Inferior parietal cortex (tissue), 1 donor: ENCODE data around the gene CLPTM1L.
"Not testable (repeated sequence)": the region's sequence is repeated elsewhere in the genome, so short reads cannot be mapped to it uniquely, and the experiment has no call there.

ENCODE experiments used
- DNase-seq: peaks from one replicate; pipeline ENCODE4 v3.0.0-alpha.2; 2016; ENCODE audit errors: extremely low spot score

The CLPTM1L gene

DNA sequence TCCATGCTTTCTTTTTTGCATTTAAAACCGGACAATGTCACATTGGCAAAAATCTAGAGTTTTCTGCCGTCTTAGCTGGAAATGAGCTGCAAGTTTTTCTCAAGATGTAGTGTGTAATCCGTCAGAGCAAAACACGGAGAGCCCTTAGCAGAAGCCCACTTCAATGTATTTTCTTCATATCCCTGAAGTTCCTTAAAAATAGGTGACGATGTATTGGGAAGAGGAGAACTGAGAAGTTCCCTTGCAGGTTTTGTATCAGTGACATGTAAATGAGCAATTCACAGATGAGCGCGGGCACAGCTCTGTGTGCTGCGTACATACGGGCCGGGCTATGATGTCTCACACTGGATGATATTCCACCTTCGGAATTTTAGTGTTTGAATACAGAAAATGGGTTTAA, 14.8 kb upstream of the CLPTM1L start:
- DNase-seq: no peak

DNA sequence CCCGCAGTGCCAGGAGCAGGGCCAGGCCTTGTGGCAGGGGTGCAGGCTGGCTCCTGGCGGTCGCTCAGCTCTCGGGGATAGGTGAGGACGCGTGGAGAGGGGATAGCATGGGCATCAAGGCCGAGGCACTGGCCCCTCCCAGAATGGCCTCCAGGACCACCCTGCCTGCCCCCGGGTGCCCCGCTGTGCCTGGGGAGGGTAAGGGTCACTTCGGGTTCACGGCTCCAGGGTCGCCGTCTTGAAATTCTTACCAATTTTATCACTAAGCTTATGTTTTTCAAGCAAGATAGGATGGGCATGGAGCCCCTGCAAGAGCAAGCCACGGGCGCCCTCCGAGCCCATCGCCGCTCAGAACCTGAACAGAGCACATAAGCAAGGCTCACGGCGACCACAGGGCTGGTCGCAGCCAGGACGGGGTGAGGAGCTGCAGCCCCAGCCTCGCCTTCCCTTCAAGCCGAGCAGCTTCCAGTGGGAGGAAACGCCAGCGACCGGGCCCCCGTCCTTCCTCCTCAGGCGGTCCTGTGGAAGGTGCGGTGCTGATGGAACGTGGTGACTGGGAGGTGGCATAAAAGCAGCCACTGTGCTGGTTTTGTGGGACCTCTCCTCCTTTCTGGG, 14.2 kb upstream of the CLPTM1L start:
- DNase-seq: no peak

DNA sequence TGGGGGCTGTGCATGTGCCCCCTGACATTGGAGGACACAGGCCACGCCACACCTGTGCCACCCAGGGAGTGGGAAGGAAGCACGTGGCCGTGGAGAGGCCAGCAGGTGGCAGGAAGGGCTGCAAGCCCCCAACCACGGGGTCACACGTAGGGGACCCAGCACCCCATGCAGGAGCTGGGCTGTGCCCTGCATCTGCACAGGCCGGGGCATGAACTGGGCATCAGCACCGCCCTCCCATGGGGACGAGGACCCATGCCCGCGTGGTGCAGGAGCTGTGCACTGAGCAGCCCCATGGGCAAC, 13.8 kb upstream of the CLPTM1L start:
- no peak for DNase-seq

DNA sequence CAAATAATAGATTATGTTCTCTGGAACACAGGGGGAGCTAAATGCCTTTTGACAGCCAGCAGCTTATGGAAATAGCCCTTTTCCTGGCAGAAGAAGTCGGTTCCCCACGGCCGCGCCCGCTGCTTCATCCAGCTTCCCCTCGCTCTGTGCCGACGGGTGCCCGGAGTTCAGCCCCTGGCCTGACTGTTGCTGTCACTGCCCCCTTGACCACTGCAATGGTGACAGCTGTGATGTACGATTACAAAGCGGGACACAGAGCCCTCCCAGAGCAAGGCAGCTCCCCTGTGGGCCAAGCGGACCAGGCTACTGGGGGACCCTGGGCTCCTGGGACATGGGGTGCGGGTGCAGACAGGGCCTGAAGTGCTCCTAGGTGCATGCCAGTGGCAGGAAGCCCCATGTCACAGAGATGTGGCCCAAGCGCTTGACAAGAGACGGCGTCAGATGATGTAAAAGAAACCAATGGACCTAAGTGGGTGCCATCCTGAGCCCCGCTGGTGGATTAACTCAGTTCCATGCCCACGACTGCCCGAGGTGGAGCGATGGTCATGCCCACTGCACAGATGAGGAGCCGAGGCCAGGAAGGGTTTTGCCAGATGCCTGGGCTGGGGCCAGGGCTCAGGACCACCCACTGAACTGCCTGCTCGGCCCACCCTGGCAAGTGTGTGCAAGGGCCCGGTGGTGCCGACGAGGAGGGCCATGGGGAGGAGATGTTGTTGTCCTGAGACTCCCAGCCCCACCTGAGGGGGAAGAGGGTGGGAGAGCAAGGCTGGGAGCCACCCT, 13.2 kb upstream of the CLPTM1L start:
- DNase-seq: no peak

DNA sequence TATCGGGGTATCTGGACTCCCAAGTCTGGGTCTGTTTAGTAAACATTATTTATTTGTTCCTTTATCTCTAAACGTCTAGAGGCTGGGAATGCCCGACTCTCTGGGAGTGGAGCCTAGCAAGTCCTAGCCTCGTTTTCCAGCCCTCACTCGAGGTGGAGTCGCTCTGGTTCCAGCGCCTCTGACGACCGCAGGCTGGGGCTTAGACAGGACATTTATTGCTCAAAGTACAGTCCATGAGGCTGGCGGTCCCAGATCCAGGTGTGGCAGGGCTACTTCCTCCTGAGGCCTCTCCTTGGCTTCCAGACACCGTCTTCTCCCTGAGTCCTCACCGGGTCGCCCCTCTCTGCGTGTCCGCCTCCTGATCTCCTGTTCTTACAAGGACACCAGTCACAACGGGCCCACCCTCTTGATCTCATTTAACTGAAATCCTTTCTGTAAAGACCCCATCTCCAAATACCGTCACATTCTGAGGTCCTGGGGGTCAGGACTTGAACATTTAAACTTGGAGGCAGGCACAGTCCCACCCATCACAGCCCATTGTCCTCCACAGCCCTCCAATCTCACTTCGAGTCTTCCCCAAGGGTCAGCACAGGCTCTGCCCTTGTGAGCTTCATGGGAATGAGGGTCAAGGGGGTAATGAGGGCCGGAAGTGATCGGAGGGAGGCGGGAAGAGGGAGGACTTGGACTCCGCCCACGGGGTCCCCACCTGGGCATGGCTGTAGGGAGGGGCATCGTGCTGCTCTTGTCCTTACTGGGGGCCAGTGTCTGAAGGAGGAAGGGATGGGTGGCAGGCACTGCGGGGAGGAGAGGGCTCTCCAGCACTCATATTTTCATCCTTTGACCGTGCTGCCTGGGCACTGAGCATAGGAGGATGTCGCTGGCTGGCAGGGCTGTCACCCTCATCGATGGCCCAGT, 12.2 kb upstream of the CLPTM1L start:
- no peak for DNase-seq

DNA sequence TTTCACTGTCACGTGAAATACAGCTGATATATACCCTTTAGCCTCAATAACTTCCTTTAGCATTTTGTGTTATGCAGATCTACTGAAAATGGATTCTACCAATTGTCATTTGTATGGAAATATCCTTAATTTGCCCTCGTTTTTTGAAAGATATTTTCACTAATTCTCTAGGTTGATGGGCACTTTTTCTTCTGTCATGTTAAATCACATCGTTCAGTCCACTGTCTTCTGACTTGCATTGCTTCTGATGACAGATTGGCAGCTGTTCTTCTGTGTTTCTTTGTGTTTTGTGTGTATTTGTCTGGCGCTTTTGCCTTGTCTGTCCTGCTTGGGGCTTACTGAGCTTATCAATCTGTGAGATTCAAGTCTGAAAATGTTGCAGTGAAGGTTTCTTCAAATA, 9.7 kb upstream of the CLPTM1L start:
- no peak for DNase-seq

DNA sequence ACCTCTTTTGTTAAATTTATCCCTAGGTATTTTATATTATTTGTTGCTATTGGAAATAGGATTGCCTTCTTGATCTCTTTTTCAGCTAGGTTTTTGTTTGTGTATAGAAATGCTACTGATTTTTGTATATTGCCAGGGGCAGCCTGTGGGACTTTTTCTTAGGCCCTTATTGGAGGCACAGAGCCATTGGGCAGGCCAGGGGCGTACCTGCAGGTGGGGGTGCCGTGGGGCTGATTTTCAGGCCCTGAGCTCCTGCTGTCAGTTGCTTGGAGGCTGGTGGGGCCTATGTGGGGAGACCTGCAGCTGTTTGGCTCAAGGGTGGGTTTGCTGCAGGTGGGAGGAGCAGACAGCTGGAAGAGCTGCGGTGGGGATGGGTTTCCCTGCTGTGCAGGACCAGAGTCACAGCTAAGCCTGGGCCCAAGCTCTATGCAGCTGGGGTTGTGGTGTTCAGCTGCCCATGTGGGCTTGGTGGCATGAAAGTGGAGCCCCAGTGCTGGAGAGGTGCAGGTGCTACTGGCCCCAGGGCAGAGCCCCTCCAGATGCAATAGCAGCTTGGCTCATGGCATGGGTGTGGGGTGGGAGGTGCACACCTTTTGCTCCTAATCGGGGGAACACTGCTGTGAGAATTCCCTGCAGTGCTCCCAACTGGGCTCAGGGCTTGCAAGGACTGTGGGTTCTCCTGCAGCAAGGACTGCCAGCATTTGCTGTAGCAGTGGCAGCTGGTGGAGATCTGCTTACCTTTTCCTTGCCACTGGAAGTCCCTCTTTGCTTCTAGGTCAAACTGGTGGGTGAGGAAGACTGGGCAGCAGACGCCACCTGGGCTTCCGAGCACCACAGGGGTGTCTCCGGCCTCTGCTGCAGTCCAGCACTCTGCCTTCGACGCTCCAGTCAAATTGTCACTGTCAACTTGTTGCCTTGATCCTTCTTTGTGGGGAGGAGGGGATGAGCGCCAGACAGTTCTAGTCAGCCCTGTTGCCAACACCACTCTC, 7.6 kb upstream of the CLPTM1L start:
- no peak for DNase-seq

DNA sequence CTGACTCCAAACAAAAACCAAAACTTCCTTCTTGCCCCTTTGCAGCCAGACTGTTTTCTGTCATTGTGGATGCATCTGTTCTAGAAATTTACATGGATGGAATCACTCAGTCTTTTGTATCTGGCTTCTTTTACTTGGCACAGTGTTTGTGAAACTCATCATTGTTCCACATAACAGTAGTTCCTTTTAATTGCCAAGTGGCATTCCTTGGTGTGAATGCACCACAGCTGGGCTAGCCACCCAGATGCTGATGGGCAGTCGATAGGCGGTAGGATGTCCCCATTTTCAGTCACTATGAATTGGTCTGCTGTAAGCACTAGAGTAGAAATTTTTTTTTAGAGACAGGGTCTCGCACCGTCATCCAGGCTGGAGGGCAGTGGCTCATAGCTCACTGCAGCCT, 6.3 kb upstream of the CLPTM1L start:
- DNase-seq: peak; percentile 63

DNA sequence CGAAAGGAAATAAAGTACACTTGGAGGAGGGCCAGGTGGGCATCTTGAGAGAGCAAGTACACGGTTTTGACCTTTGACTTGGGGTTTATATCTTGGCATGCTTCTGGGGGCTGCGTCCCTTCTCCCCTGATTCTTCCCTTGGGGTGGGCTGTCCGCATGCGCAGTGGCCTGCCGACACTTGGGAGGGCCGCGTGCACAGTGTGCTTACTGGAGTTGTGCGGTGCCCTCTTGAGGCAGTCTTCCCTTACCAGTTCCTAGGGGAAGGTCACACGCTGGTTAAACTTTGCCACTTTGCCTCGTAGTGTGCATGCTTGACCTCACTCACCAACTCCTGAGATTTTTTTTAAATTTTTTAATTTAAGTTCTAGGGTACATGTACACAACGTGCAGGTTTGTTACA, 4.3 kb upstream of the CLPTM1L start:
- DNase-seq: no peak

DNA sequence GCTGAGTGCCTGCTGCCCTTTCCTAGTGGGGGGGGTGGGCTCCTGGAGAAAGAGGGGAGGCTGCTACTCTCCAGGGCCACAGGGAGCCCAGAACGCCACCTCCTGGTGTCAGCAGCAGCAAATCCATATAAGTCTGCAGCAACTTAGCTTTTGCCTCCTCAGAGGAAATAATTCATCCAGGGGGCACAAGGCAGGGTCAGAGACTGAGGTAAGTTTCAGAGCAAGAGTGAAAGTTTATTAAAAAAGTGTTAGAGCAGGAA, 4.0 kb upstream of the CLPTM1L start:
- no peak for DNase-seq

DNA sequence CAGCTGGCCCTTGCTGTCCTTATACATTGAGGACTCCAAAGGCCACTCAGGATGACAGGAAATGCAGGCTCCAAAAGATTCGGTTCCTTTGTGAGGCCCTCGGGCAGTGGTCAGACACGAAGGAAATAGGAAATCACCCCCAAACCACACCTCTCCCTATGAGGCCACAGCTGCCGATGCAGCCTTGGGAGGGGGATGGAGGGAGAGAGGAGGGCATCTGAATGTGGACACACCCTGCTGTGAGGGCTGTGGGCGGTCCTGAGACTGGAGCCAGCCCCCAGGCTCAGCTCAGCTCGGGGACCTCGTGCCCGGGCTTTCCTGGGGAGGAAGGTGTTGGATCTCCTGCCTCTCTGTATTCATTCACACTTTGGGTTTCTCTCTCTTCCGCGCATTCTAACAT, 2.7 kb upstream of the CLPTM1L start:
- DNase-seq: no peak

DNA sequence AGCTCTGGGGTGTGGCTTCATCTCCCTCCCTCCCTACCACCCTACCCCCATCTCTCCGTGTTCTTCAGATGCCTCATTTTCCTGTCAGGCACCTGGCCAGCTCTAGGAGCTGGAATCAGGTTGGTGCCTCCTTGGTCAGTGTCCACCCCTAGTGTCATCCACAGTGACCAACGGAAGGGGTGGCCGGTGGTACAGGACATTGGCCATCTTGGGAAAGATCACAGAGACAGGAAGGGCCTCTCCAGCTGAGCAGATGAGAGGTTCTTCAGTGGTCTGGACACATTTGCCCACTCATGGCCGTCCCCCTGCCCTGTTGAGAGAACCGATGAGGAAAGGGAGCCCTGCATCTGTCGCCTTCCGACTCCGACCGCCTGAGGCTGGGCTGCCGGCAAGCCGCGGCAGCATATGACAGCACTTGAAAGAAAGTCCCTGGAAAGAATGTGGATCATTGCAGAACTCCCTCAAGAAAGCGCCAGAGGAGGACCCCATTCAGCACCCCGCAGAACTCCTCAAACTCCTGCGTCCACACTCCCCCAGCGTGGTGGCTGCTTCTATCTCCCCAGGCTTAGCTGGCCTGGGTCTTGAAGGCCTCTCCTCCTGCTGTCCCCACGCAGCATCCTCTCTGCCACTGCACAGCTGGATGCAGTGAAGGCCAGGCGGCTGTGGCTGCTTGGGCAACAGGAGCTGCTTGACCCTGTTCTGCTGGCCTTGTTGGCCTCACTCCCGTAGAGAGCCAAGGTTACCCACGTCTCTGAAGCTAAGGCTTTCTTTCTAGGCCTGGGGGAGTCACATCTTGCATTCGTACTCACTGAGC, 1.9 kb upstream of the CLPTM1L start:
- DNase-seq: no peak

DNA sequence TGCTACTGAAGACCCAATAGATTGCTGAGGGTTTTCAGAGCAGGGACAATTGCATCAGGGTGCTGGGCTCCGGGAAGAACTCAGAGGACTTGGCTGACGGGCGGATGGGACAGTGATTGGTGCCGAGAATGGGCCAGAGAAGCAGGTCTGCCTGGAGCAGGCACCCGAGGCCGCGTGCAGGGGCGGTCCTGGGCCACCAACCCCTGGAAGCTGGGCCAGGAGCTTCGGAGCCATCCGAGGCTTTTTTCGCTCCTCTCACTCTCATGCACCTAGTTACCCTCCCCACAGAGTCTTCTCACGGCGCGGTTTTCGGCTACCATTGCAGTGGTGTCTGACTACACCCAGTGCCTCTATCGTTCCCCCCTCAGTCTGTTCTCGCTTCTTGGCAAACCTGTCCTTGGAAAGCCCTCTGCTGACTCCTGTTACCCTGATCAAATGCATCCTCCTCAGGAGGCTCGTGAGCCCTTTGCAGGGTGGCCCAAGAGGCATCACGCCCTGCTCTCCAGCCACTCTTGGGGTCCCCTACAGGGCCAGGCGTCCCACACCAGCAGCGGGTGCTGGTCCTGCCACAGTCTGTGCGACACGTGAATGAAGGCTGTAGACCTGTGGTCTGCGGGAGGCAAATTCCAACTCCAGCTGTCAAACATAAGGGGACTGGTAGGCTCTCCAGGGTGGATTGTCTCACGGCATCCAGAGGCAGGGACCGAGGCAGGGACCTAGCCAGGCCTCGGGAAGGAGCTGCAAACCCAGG, 1.2 kb upstream of the CLPTM1L start:
- DNase-seq: no peak

DNA sequence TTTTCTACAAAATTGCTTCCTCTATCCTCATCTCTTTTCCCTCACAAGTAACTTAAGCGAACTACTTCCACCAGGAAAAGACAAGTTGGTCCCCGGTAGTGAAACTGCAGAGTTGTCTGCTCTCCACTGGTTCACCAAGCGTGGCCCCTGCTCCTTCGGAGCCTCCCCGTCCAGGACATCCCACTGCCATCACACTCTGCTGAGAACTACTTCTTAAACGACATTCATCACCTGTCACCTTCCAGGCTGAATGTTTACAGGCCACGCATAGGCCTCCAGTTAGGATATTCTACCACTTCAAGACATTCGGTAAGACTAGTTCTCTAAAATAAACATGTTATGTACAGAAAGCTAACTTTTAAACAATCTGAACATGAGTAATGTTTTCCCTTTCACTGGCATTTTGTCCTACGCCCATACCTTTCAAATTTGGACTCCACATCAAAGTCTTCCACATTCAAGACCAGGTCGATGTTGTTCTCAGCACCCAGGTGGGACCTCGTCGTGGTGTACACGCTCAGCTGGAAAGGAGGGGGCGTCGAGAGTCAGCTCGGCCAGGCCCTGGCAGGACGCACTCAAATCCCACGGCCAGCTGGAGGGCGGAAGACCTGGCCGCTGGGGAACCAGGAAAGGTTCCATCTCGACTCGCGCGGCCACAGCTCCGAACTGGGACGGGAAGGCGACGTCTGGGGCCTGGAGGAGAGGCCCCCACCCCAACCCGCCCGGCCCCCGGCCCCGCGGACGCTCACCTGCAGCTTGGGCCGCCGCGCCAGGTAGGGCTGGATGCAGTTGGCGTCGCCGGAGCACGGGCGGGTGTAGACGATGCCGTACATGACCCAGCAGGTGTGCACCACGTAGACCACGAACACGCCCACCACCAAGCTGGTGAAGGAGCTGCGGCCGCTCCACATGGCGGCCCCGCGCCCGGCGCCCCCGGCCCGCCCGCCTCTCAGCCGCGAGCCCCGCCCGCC, 683 bp downstream of the CLPTM1L start:
- DNase-seq: no peak

DNA sequence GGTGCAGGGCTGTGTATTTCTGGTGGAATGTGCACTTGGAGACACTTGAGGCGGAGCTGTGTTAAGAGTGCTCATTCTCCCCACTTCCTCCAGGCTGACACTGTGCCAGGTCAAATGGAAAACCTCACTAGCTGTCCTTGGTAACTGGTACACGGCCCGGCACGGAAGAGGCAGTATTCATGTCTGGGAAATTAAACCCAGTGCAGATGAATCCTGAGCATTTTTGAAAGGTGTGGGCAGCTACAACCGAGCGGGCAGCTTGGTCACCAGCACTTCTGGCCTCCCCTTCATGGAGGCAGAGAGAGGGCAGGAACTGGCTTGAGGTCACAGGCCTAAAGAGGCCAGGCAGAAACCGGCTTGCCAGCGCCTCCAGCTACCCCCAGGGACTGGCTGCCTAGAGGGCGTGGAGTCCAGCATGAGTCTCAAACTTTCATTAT, 1.6 kb downstream of the CLPTM1L start:
- no peak for DNase-seq

DNA sequence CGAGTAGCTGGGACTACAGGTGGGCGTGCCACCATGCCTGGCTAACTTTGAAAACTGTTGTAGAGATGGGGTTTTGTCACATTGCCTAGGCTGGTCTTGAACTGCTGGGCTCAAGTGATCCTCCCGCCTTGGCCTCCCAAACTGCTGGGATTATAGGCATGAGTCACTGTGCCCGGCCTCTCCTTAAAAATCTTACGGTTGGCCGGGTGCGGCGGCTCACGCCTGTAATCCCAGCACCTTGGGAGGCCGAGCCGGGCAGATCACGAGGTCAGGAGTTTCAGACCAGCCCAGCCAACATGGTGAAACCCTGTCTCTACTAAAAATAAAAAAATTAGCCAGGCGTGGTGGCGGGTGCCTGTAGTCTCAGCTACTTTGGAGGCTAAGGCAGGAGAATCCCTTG, 2.2 kb downstream of the CLPTM1L start:
- not testable (repeated sequence) for DNase-seq

DNA sequence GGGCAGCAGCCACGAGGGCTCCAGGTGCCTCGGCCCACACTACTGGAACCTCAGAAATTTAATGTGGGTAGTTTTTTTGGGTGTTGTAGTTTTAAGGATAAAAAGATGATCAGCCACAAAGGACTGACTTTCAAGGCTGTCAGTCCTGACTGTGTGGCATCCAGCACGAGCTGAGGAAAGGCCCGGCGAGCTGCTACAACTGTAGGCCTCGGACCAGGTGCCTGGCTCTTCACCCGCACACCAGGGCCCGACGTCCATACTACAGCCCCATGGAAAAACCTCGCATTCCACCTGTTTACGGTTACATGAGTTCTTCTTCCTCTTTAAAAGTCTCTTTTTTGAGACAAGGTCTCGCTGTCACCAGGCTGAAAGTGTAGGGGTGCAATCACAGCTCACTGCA, 2.6 kb downstream of the CLPTM1L start:
- DNase-seq: no peak

DNA sequence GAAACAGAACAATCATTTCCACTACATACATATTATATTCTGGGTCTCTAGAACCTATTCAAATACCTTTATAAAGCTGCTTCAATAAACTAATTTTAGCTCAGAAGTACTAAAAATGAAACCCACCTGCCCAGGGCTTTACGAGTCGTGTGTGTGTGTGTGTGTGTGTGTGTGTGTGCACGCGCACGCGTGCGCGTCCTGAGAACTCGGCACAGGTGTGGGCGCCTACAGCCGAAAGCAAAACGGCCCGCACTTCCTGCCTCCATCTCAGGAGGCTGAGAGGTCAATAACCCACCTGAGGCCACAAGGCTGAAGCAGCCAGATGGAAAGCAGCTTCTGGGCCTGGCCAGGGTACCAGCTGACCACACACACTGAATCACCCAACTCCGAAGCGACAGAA, 3.0 kb downstream of the CLPTM1L start:
- DNase-seq: no peak

DNA sequence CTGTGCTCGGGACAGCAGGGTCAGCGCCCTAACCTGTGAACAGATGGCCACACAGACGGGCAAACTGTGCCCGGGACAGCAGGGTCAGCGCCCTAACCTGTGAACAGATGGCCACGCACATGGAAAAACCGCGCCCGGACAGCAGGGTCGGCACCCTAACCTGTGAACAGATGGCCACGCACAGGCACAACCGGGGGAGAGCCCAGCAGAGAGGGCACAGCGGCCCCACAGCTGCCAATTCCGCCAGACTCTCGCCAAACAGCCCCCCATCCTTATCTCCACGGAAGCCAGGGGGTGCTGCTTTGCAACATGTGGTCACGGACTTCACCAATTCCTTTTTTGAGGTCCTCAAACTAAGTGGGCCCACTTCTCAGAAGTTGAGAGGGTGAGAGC, 5.1 kb downstream of the CLPTM1L start:
- not testable (repeated sequence) for DNase-seq
